Measurements from ENCODE around the gene C11orf68.
A peak's percentile ranks its signal among the peaks of the same experiment; 100 is the strongest.

C11orf68 gene

DNA sequence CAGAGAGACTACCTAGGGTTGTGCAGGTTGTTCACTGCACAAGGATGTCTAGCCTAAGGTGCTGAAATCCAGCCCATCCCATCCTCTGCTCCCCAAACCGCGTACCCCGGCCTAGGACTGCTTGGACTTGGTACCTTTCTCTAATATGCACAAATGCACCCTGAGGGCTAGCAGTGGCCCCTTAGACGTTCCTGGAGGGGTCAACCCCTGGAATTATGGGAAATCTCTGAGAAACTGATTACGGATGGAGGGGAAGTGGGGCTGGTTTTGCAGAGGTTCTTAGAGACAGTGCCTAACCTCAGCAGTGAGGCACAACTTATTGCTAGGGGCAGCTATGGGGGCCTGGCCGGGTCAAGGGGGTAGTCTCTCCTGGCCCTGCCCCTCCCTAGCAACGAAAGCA, 2.5 kb downstream of the C11orf68 start:
- in situ Hi-C loops (cut with HindIII; ENCODE audit: low pct_ligation_motif_present, low sequenced_read_pairs) = no loop called here
- DNase-seq = no peak
- peak overlapping the region; percentile 82 for H3K27ac ChIP-seq

DNA sequence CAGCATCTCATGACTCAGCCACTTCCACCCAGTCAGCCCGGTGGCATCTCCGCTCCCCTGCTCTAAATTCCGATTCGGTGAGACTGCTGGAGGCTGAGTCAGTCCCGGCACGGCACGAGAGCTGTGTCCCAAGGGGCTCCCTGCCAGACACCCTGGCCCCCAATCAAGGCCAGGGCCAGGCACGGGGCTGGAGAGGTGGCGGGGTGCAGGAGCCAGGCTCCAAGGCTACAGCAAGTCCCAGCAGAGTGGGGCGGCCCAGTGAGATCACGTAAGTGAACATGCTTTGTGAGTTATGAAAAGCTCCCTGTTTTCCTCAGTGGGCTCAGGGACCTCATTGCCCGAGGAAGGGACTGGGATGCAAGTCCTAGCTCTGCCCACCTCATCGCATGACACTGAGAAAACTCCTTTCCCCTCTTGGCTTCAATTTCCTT, 3.0 kb downstream of the C11orf68 start:
- Histone ChIP-seq H3K36me3 (replicated peaks) (no peaks in the 10 kb centered on the region), H3K4me3 (ENCODE audit: low read depth, low read length) (peak overlapping the region; percentile 32), H3K27me3 (replicated peaks) (no peaks in the 10 kb centered on the region), H3K27ac (peak overlapping the region; percentile 82)
- in situ Hi-C loops (cut with HindIII; ENCODE audit: low pct_ligation_motif_present, low sequenced_read_pairs) = no loop called here
- TF ChIP-seq, protein P1, sequence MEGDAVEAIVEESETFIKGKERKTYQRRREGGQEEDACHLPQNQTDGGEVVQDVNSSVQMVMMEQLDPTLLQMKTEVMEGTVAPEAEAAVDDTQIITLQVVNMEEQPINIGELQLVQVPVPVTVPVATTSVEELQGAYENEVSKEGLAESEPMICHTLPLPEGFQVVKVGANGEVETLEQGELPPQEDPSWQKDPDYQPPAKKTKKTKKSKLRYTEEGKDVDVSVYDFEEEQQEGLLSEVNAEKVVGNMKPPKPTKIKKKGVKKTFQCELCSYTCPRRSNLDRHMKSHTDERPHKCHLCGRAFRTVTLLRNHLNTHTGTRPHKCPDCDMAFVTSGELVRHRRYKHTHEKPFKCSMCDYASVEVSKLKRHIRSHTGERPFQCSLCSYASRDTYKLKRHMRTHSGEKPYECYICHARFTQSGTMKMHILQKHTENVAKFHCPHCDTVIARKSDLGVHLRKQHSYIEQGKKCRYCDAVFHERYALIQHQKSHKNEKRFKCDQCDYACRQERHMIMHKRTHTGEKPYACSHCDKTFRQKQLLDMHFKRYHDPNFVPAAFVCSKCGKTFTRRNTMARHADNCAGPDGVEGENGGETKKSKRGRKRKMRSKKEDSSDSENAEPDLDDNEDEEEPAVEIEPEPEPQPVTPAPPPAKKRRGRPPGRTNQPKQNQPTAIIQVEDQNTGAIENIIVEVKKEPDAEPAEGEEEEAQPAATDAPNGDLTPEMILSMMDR (IDR thresholded peaks at IDR 0.05; ENCODE audit: low read depth, low read length, missing control alignments) = no peak
- peak; percentile 96 for DNase-seq

More for the DNA sequence above, 2.5 kb downstream of the C11orf68 start:
- TF ChIP-seq, protein P1 (IDR thresholded peaks at IDR 0.05; ENCODE audit: low read depth, low read length, missing control alignments) = no peak
- H3K27me3 ChIP-seq (replicated peaks) = no peaks in the 10 kb centered on the region
- H3K36me3 ChIP-seq (replicated peaks) = peaks cover under 1% of the 10 kb centered on the region
- H3K4me3 ChIP-seq (ENCODE audit: low read depth, low read length) = no peak overlapping the region

DNA sequence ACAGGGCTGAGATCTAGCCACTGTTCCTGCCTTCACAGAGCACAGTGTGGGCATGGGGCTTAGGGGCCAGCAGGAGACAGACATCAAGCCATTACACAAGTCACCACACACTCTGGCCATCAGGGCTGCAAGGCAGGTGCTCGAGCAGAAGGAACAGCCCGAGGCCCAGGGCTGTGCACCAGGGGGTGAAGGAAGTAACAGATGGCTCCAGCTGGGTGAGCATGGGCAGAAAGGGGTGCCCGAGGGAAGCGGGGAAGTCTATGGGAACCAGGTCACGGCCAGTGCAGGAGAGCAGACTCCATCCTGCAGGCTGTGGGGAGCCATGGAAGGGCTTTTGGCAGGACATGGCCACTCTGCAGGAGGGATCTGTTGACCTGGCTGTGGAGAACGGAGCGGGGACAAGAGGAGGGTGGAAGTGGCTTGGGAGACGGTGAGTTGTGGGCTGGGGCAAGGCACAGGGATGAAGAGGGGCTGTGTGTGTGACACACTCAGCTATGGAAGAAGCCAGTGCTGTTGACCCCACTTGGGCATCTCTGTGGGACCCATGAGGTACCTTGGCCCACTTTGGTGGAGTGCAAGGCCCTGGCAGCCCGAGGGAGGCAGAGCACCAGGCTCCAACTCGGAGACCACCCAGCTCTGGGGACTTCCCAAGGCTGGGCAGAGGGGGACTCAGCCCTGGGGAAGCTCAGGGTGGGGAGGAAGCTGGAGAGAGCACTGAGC, 3.6 kb downstream of the C11orf68 start:
- TF ChIP-seq, protein P1 (IDR thresholded peaks at IDR 0.05; ENCODE audit: low read depth, low read length, missing control alignments) = no peak
- no peak overlapping the region for H3K4me3 ChIP-seq (ENCODE audit: low read depth, low read length)
- no peak for DNase-seq
- in situ Hi-C loops (cut with HindIII; ENCODE audit: low pct_ligation_motif_present, low sequenced_read_pairs) = no loop called here
- peak overlapping the region; percentile 82 for H3K27ac ChIP-seq
- no peaks in the 10 kb centered on the region for H3K36me3 ChIP-seq (replicated peaks)
- no peaks in the 10 kb centered on the region for H3K27me3 ChIP-seq (replicated peaks)

DNA sequence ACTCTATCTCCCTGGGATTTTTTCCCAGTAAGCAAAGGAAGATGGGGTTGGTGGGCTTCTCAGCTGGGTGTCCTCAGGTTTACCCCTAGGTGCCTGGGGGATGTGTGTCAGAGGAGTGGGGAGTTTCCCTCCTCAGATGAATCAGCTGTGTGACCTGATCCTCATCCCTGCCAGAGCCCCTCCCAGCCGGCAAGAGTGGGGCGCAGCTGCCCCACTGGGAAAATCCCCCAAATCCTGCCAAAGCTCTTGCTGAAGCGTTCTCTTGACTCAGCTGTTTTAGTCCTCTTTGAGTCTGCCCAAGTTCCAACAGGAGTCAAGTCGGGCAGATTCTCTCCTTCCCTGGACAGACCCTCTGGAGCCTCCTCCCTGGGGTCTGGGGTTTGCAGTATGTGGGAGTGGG, 6.0 kb downstream of the C11orf68 start:
- TF ChIP-seq, protein P1 (IDR thresholded peaks at IDR 0.05; ENCODE audit: low read depth, low read length, missing control alignments) = no peak
- no peaks in the 10 kb centered on the region for H3K27me3 ChIP-seq (replicated peaks)
- in situ Hi-C loops (cut with HindIII; ENCODE audit: low pct_ligation_motif_present, low sequenced_read_pairs) = no loop called here
- H3K36me3 ChIP-seq (replicated peaks) = no peaks in the 10 kb centered on the region
- H3K4me3 ChIP-seq (ENCODE audit: low read depth, low read length) = no peak overlapping the region
- peak overlapping the region; percentile 57 for H3K27ac ChIP-seq
- DNase-seq = peak; percentile 59

DNA sequence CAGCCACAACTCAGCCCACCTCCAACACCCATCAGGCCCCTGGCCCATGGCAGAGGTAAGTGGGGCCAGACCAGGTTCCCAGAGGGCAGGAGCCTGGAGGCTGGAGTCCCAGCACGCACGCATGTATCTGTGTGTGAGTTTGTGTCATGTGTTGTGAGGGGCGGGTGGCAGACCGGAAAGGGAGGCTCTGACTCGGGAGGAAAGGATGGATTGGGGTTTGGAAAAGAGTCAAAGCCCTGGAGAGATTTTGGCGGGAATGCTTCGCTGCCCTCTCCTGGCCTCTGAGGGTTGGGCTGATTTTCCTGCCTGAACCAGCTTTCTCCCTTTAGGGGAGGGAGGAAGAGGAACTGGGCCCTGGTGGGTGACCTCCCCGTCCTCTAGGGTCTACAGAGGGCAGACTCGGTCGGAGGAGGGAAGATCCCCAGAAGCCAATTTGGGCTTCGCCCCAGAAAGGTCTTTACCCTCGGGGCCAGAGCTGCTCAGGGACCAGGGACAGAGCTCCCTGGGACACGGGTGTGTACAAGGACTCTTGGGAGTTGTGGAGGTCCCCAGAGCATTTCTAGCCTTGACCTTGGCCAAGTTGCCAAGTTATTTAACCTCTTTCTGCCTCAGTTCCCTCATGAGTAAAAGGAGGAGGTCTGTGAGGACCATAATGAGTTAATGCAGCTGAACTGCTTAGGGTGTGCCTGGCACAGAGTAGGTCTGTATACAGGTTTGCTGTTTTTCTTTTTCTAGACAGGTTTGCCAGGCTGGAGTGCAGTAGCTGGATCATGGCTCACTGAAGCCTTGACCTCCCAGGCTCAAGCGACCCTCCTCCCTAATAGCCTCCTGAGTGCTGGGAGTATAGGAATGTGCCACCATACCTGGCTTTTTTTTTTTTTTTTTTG, 6.9 kb downstream of the C11orf68 start:
- H3K27ac ChIP-seq = peak overlapping the region; percentile 14
- no peak for DNase-seq
- no peaks in the 10 kb centered on the region for H3K36me3 ChIP-seq (replicated peaks)
- no peaks in the 10 kb centered on the region for H3K27me3 ChIP-seq (replicated peaks)
- TF ChIP-seq, protein P1 (IDR thresholded peaks at IDR 0.05; ENCODE audit: low read depth, low read length, missing control alignments) = peak; percentile 42
- in situ Hi-C loops (cut with HindIII; ENCODE audit: low pct_ligation_motif_present, low sequenced_read_pairs) = no loop called here
- H3K4me3 ChIP-seq (ENCODE audit: low read depth, low read length) = no peak overlapping the region
